ENCODE measurements around the gene TRAF1.

TRAF1 gene

GRCh38 chr9:120874226-120875194 lies 52.1 kb downstream of the TRAF1 start:
- H3K27ac ChIP-seq, result peak overlapping the region; percentile 94
- no peak for DNase-seq (ENCODE audit: low read depth, low spot score)

- peak; percentile 58 for DNase-seq (ENCODE audit: low read depth, low spot score)
- peak overlapping the region; percentile 94 for H3K27ac ChIP-seq
Observed at GRCh38 chr9:120873512-120873911, 53.1 kb downstream of the TRAF1 start.

GRCh38 chr9:120872791-120873502 lies 53.6 kb downstream of the TRAF1 start:
- H3K27ac ChIP-seq, result peak overlapping the region; percentile 94
- DNase-seq (ENCODE audit: low read depth, low spot score), result no peak

GRCh38 chr9:120870206-120870605 lies 56.4 kb downstream of the TRAF1 start:
- no peak overlapping the region for H3K27ac ChIP-seq
- DNase-seq (ENCODE audit: low read depth, low spot score), result no peak

GRCh38 chr9:120869726-120870125 lies 56.9 kb downstream of the TRAF1 start:
- DNase-seq (ENCODE audit: low read depth, low spot score), result no peak
- H3K27ac ChIP-seq, result no peak overlapping the region

GRCh38 chr9:120869360-120869687 lies 57.3 kb downstream of the TRAF1 start:
- no peak for DNase-seq (ENCODE audit: low read depth, low spot score)
- H3K27ac ChIP-seq, result peak overlapping the region; percentile 53

- DNase-seq (ENCODE audit: low read depth, low spot score), result peak; percentile 91
- peak overlapping the region; percentile 53 for H3K27ac ChIP-seq
Observed at GRCh38 chr9:120868676-120869359, 57.8 kb downstream of the TRAF1 start.

GRCh38 chr9:120868339-120868675 lies 58.3 kb downstream of the TRAF1 start:
- peak overlapping the region; percentile 53 for H3K27ac ChIP-seq
- DNase-seq (ENCODE audit: low read depth, low spot score), result peak; percentile 33

GRCh38 chr9:120867676-120868338 lies 58.8 kb downstream of the TRAF1 start:
- H3K27ac ChIP-seq, result peak overlapping the region; percentile 53
- DNase-seq (ENCODE audit: low read depth, low spot score), result no peak

GRCh38 chr9:120866651-120867050 lies 59.9 kb downstream of the TRAF1 start:
- DNase-seq (ENCODE audit: low read depth, low spot score), result no peak
- no peak overlapping the region for H3K27ac ChIP-seq

GRCh38 chr9:120865809-120866208 lies 60.8 kb downstream of the TRAF1 start:
- no peak overlapping the region for H3K27ac ChIP-seq

GRCh38 chr9:120865176-120865575 lies 61.4 kb downstream of the TRAF1 start:
- H3K27ac ChIP-seq, result no peak overlapping the region
- DNase-seq (ENCODE audit: low read depth, low spot score), result no peak

More at GRCh38 chr9:120865809-120866208, 60.8 kb downstream of the TRAF1 start:
- DNase-seq (ENCODE audit: low read depth, low spot score), result no peak

- no peak overlapping the region for H3K27ac ChIP-seq
- DNase-seq (ENCODE audit: low read depth, low spot score), result no peak
Observed at GRCh38 chr9:120864719-120865118, 61.9 kb downstream of the TRAF1 start.

- no peak for DNase-seq (ENCODE audit: low read depth, low spot score)
- no peak overlapping the region for H3K27ac ChIP-seq
Observed at GRCh38 chr9:120863833-120864232, 62.8 kb downstream of the TRAF1 start.

- no peak overlapping the region for H3K27ac ChIP-seq
- no peak for DNase-seq (ENCODE audit: low read depth, low spot score)
Observed at GRCh38 chr9:120862452-120862851, 64.1 kb downstream of the TRAF1 start.

GRCh38 chr9:120861935-120862334 lies 64.7 kb downstream of the TRAF1 start:
- H3K27ac ChIP-seq, result no peak overlapping the region
- DNase-seq (ENCODE audit: low read depth, low spot score), result no peak

- DNase-seq (ENCODE audit: low read depth, low spot score), result no peak
- no peak overlapping the region for H3K27ac ChIP-seq
Observed at GRCh38 chr9:120860083-120860482, 66.5 kb downstream of the TRAF1 start.

GRCh38 chr9:120859361-120859760 lies 67.2 kb downstream of the TRAF1 start:
- DNase-seq (ENCODE audit: low read depth, low spot score), result no peak
- H3K27ac ChIP-seq, result no peak overlapping the region

- no peak overlapping the region for H3K27ac ChIP-seq
Observed at GRCh38 chr9:120857902-120858301, 68.7 kb downstream of the TRAF1 start.

GRCh38 chr9:120857481-120857880 lies 69.1 kb downstream of the TRAF1 start:
- no peak overlapping the region for H3K27ac ChIP-seq
- DNase-seq (ENCODE audit: low read depth, low spot score), result no peak

More at GRCh38 chr9:120857902-120858301, 68.7 kb downstream of the TRAF1 start:
- no peak for DNase-seq (ENCODE audit: low read depth, low spot score)

All from epithelial cell of prostate (primary cell).